Measurements from ENCODE around the gene GRIFIN. TPM values are rescaled to one million over a fixed set of nuclear protein-coding genes. Genes with fewer than 3 reads are reported as not detected.

The GRIFIN gene
- not detected in 2 replicates for polyA plus RNA-seq

GRCh38 chr7:2476298-2476697 is at the start of gene GRIFIN:
Gene GRIFIN, minus strand, starts transcription at chr7:2476398. Its CDS starts 15 bp downstream, at chr7:2476383.

GRCh38 chr7:2519119-2519930 is 43.1 kb upstream of the GRIFIN start, which contains the start of gene LFNG:
Gene LFNG, plus strand, starts transcription at chr7:2519774. Its CDS starts 88 bp downstream, at chr7:2519862.

Other genes with a start within 250 kb of the GRIFIN start
- gene MAD1L1, start 243.5 kb downstream of the GRIFIN start, polyA plus RNA-seq = 0.83 and 5.6 TPM in 2 replicates
- 13.9 and 16.0 TPM in 2 replicates for gene MRM2, start 234.2 kb downstream of the GRIFIN start, polyA plus RNA-seq
- 5.1 and 11.2 TPM in 2 replicates for gene NUDT1, start 234.2 kb downstream of the GRIFIN start, polyA plus RNA-seq
- 0.78 and 2.8 TPM in 2 replicates for gene SNX8, start 162.0 kb downstream of the GRIFIN start, polyA plus RNA-seq
- 18.4 and 25.6 TPM in 2 replicates for gene EIF3B, start 121.6 kb downstream of the GRIFIN start, polyA plus RNA-seq
- 1.3 and 1.6 TPM in 2 replicates for gene CHST12, start 72.8 kb downstream of the GRIFIN start, polyA plus RNA-seq
- gene LFNG, start 43.4 kb upstream of the GRIFIN start, polyA plus RNA-seq = 0.20 and 0.35 TPM in 2 replicates
- 0.63 and 1.5 TPM in 2 replicates for gene BRAT1, start 79.1 kb upstream of the GRIFIN start, polyA plus RNA-seq
- gene IQCE, start 82.6 kb upstream of the GRIFIN start, polyA plus RNA-seq = 0.48 and 1.1 TPM in 2 replicates
- gene TTYH3, start 155.6 kb upstream of the GRIFIN start, polyA plus RNA-seq = 1.0 and 1.7 TPM in 2 replicates
- gene AMZ1, start 211.8 kb upstream of the GRIFIN start, polyA plus RNA-seq = 0.36 TPM in 1 of 2 replicates, not detected in the other

All from Purkinje cell (primary cell).